Fibroblast of skin of left quadriceps (primary cell): Measurements from ENCODE around the gene AARS2.

ENCODE experiments used
- DNase-seq, 2 experiments: peaks; one replicate each; pipeline ENCODE4 v3.0.0-alpha.2; 2013; ENCODE audit warnings: low read depth in 2 of 2

AARS2 gene

GRCh38 chr6:44300292-44300823 is 12.8 kb downstream of the AARS2 start:
- DNase-seq, result no peak

- DNase-seq, result no peak
Measured at GRCh38 chr6:44298864-44299263, 14.3 kb downstream of the AARS2 start.

- no peak for DNase-seq
Measured at GRCh38 chr6:44298055-44298803, 14.9 kb downstream of the AARS2 start.

- DNase-seq, result no peak
Measured at GRCh38 chr6:44297063-44298038, 15.8 kb downstream of the AARS2 start.

GRCh38 chr6:44294832-44295791 is 18.0 kb downstream of the AARS2 start:
- DNase-seq, result no peak

GRCh38 chr6:44292661-44293365 is 20.3 kb downstream of the AARS2 start:
- DNase-seq, result no peak

GRCh38 chr6:44291841-44292240 is 21.3 kb downstream of the AARS2 start:
- no peak for DNase-seq

GRCh38 chr6:44289726-44290260 is 23.4 kb downstream of the AARS2 start:
- no peak for DNase-seq

GRCh38 chr6:44286747-44287146 is 26.4 kb downstream of the AARS2 start:
- no peak for DNase-seq

- DNase-seq, result no peak
Measured at GRCh38 chr6:44286285-44286565, 26.9 kb downstream of the AARS2 start.

- no peak for DNase-seq
Measured at GRCh38 chr6:44285552-44286284, 27.4 kb downstream of the AARS2 start.

GRCh38 chr6:44284867-44285266 is 28.3 kb downstream of the AARS2 start:
- DNase-seq, result no peak

- no peak for DNase-seq
Measured at GRCh38 chr6:44284121-44284520, 29.0 kb downstream of the AARS2 start.

GRCh38 chr6:44278774-44279697 is 34.1 kb downstream of the AARS2 start:
- DNase-seq, result no peak

- no peak for DNase-seq
Measured at GRCh38 chr6:44278315-44278714, 34.8 kb downstream of the AARS2 start.

GRCh38 chr6:44277763-44278162 is 35.4 kb downstream of the AARS2 start:
- DNase-seq, result no peak

- DNase-seq, result no peak
Measured at GRCh38 chr6:44276667-44277640, 36.2 kb downstream of the AARS2 start.
